Panc1 (cell line): Measurements from ENCODE around the gene CADM1.

Experiments
- CTCF ChIP-seq: fragments of 450-650 bp; IDR thresholded peaks from 2 replicates; pipeline ENCODE4 v1.5.1; 2017; ENCODE audit warnings: mild to moderate bottlenecking
- POLR2AphosphoS5 ChIP-seq: IDR thresholded peaks from 2 replicates; pipeline ENCODE4 v1.6.1; 2012; ENCODE audit warnings: mild to moderate bottlenecking, low read depth, low read length, moderate library complexity

GRCh38 chr11:115473167-115473566 lies 31.0 kb downstream of the CADM1 start:
- TF ChIP-seq CTCF, result no peak
- TF ChIP-seq POLR2AphosphoS5, result no peak
